ENCODE data around the gene REXO1.

REXO1 gene

DNA sequence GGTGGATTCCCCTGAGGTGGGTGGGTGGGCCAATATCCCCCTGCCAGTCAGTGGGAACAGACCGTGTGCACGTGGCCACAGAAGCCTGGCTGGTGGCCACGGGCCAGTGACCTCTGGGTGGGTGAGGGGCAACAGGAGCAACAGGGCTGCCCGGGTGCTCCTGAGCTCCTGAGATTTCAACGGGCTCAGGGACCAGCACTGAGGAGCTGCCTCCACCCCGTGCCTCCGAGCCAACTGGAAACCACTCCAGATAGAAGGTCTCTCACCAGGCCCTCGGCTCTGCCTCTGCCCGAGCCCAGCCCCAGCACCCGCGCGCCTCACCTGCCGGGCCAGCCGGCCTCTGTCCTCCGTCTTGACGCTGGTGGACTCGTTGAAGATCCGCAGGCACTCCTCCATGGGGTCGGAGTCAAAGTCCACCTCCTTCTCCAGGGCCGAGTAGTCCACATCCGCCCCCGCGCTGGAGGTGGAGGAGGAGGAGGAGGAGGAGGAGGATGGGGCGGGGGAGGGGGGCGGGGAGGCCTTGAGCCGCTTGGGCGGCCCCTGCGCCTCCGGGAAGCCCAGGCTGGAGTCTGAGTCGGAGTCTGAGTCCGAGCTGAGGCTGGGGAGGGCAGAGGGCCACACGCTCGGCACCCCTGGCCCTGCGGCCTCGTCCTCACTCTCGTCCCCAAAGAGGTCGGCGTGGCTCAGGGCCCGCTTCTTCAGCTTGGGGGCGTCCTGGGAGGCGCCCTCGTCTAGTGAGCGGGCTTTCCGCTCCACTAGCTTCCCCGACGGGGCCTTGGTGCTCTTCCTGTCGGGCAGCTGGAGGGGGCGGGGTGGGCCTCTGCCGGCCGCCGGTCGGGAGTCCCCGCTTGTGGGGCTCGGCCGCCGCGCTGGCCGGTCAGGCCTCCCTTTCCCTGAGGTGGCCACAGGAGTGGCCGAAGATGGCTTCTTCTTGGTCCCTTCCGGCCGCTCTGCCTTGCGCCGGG, 21.4 kb downstream of the REXO1 start:
- no peak for DNase-seq

DNA sequence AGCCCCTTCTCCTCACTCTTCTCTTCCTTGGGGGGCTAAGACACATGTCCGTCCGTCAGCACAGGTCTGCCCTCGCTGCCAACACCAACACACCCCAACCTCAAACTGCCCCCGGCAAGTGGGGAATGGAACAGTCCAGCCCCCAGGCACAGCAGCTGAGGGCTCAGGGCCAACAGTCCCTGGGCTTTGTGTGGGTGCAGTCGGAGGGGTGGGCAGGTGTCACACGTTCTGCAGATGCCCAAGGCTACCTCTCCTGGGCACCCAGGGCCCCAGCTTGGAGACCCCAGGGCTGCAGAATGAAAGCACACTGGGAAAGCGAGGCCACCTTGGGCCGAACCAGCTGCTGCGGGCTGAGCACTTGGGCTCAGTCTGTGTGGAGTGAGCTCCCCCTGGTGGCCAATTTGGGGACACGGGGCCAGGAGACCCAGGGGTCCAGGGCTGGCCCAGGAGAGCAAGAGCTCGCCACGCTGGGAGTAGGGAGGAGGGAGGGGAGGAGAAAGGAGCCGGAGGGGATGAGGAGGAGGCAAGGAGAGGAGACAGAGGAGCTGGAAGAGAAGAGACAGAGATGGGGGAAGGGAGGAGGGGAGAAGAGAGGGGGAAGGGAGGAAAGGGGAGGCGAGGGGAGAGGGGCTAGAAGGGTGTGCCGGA, 22.2 kb downstream of the REXO1 start:
- peak; percentile 65 for DNase-seq

- DNase-seq: no peak
Observed at GRCh38 chr19:1824252-1824622, 24.0 kb downstream of the REXO1 start.

- no peak for DNase-seq
Observed at GRCh38 chr19:1823539-1824251, 24.6 kb downstream of the REXO1 start.

DNA sequence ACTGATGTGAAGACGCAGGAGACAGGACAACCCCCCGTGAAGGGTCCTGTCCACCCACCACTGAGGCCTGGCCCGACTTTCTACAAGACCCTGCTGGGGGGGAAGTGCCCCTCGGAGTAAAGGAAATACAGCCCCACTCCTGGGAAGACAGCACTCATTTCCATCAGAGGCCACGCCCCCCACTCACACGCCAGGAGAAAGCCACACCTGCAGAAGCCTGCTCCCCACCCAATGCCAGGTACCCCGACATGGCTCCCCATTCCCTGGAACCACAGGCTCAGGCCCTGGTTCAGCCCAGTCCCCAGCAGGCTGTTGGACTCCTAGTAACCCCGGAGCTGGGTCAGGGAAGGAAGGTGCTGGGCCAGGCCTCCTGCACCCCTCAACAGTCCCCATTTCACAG, 25.3 kb downstream of the REXO1 start:
- DNase-seq: no peak

DNA sequence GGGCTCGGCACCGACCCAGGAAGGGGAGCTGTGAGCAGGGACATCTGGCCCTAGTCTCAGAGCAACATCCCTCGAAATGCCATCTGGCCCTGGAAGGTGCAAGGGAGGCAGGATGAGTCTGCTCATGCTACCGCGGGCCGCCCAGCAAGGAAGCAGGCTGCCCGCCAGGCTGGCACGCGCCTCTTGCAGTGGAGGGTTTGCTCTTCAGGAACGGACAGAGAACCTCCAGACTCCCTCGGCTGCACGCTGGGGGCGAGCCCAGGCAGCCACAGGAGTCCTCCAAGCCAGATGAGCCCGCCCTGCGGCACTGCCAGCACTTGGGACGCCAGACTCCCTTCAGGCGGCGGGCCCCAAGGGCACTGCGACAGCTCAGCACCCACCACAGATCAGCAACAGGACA, 26.1 kb downstream of the REXO1 start:
- DNase-seq: no peak

- DNase-seq: no peak
Observed at GRCh38 chr19:1819341-1820255, 28.7 kb downstream of the REXO1 start.

GRCh38 chr19:1818549-1819195, 29.6 kb downstream of the REXO1 start:
- DNase-seq: no peak

DNA sequence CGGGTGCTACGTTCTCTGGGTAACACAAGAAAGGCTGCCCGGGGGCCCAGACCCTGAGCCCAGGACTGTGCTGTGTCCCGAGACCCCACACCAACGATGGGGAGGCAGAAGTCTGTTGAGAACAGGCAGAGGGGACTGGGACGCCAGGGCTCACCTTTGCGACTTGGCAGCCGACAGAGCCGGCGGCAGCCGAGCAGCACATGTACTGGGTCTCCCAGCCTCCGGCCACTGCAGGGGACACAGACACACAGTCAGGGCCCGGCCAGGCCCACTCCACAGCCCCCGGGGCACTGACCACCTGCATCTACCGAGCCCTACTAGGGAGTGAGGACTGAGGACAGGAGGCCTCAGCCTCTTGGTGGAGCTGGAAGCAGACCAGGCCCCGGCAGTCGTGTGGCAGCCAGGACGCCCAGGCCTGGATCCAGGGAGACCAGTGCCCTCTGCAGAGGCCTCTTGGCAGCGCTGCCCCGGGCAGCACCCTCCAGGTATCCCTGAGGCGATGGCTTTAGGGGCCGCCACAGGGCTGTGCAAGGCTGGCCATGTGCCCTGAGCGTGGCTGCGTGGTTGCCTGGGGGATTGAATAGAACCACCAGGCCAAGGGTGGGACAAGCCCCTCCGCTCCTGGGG, 30.6 kb downstream of the REXO1 start:
- no peak for DNase-seq

- no peak for DNase-seq
Observed at GRCh38 chr19:1816530-1817298, 31.6 kb downstream of the REXO1 start.

- DNase-seq: no peak
Observed at GRCh38 chr19:1815605-1816529, 32.4 kb downstream of the REXO1 start.

- no peak for DNase-seq
Observed at GRCh38 chr19:1814833-1815604, 33.3 kb downstream of the REXO1 start.

- DNase-seq: no peak
Observed at GRCh38 chr19:1814391-1814790, 33.9 kb downstream of the REXO1 start.

DNA sequence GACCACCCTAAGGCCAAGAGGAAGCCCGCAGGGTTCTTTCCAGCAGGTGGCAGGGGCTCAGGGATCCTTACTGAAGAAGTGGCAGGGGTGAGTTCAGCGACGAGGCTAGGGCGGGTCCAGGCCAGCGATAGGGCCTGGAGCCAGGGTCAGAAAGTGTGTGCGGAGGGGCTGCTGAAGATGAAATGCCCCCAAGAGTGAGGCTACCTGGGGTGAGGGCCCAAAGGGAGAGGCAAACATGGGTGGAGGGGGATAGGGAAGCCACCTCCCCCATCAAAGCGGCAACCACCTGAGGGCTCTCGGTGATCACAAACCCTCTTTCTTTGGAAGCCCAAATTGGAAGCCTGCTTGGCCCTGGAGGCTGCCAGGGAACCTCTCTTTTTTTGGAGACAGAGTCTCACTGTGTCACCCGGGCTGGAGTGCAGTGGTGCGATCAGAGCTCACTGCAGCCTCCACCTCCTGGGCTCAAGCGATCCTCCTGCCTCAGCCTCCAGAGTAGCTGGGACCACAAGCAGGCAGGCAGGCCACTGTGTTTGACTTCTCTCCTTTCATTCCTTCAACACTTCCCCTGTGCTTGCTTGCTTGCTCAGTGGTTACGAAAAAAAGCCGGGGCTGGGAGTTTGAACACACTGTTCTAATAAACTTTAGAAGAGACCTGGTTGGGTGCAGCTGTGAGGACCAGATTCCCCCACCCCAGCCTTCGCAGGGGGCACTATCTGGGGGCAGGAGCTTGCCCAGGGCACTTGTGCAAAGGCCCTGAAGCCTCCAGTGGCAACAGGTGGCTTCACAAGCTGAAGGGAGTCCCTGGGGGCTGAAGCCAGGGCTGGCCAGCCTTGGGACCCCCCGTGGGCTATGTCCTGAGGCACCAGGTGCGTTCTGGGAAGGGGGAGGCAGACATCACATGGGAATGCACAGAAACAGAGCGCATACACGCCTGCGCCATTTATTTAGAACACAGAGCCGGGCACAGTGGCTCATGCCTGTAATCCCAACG, 34.8 kb downstream of the REXO1 start:
- no peak for DNase-seq

- peak; percentile 98 for DNase-seq
Observed at GRCh38 chr19:1812426-1813191, 35.7 kb downstream of the REXO1 start.

GRCh38 chr19:1811942-1812425, 36.3 kb downstream of the REXO1 start, which contains the start of gene ATP8B3:
Gene ATP8B3, minus strand, starts transcription at chr19:1812276. Its CDS starts 540 bp downstream, at chr19:1811736.
- DNase-seq: no peak

Data from EL (cell line).